ENCODE results near the gene ACTL6B. TPM values are rescaled to one million over a fixed set of nuclear protein-coding genes. Genes with fewer than 3 reads are reported as not detected.
A peak's percentile ranks its signal among the peaks of the same experiment; 100 is the strongest.

The ACTL6B gene
- total and polyA plus RNA-seq, 9 of the 15 experiments (the other 6 are each of a cell fraction or from before 2014, with no cell fraction given) = not detected

GRCh38 chr7:100604976-100605911, 51.0 kb downstream of the ACTL6B start:
- H3K9me3 ChIP-seq (replicated peaks; ENCODE audit: control insufficient read depth, insufficient read depth, low read depth, low read length) = no peaks in the 10 kb centered on the region
- no peaks in the 10 kb centered on the region for H3K27me3 ChIP-seq (ENCODE audit: control insufficient read depth in 2 of 2, insufficient read depth in 2 of 2, low read length in 2 of 2)
- H3K4me2 ChIP-seq (ENCODE audit: insufficient read depth, low read length) = peak overlapping the region; percentile 89
- H3K79me2 ChIP-seq (ENCODE audit: control insufficient read depth, insufficient read depth, low read length) = peaks cover 5% of the 10 kb centered on the region; the same call in 1 of the 3 replicates
- no peaks in the 10 kb centered on the region for H3K36me3 ChIP-seq (ENCODE audit: control insufficient read depth, insufficient read depth, low read length)
- DNase-seq (ENCODE audit: extremely low read depth in 1 of 4, low spot score in 3 of 4) = peak; percentile 72 to 82 (median 75)
- H3K27ac ChIP-seq (ENCODE audit: extremely low read depth, low read depth, low read length) = peak overlapping the region; percentile 48; the same call in 2 of the 3 replicates
- ATAC-seq = peak; percentile 41
- in situ Hi-C loops (cut with MboI) = no loop called here
- intact Hi-C loops (cut with micrococcal nuclease) = loop anchor here (2.0 kb wide), 2 partner anchors 68 to 88 kb away; partner anchors contain the start of gene GNB2
- peak overlapping the region; percentile 58 for H3K4me3 ChIP-seq
- FAIRE-seq = peak; percentile 67
- H4K20me1 ChIP-seq (replicated peaks; ENCODE audit: control insufficient read depth, insufficient read depth, low read length) = no peaks in the 10 kb centered on the region
- peak overlapping the region; percentile 42 to 90; a peak in 3 of 4 replicates for H3K9ac ChIP-seq (ENCODE audit: insufficient read depth in 1 of 2, low read depth in 2 of 2, low read length in 2 of 2)
- POLR2A ChIA-PET = interaction anchor here (0.6 to 1.6 kb wide), 4 partner anchors 19 to 154 kb away, joined by 3 to 8 read pairs (median 3); partner anchors contain the start of genes FBXO24 and LRCH4
- H3K4me1 ChIP-seq (replicated peaks in 1 of 2; ENCODE audit: control insufficient read depth in 2 of 2, insufficient read depth in 2 of 2, low read length in 2 of 2) = peaks cover 35 to 59% of the 10 kb centered on the region in 2 experiments
- BruUV-seq (replicated peaks) = TSS peak; percentile 47
- CTCF ChIA-PET (ENCODE audit: low intra/inter-chr PET ratio) = interaction anchor here (0.5 to 1.0 kb wide), 5 partner anchors 46 to 245 kb away, joined by 3 to 8 read pairs (median 3); no protein-coding TSS in a partner anchor
- WGBS (ENCODE audit: insufficient coverage, low coverage, missing lambda C conversion rate) = 15% methylated on average over 59 of the region's 68 CpGs
- peaks cover 5% of the 10 kb centered on the region for H3K9me1 ChIP-seq (ENCODE audit: control insufficient read depth, insufficient read depth, low read length)
- H2AFZ ChIP-seq (ENCODE audit: low read depth, low read length) = peak overlapping the region; percentile 86
- peak in 1 of 2 experiments; percentile 13; a peak in 1 of 4 replicates for TF ChIP-seq MAZ (CRISPR knock-in tag; conservative IDR thresholded peaks at IDR 0.05 in 1 of 2, IDR thresholded peaks at IDR 0.05 in 1 of 2)
- TF ChIP-seq POLR2AphosphoS5 (IDR thresholded peaks at IDR 0.05; ENCODE audit: control insufficient read depth, insufficient read depth, low read depth, low read length) = no peak
- no peak for TF ChIP-seq SETDB1 (IDR thresholded peaks at IDR 0.05; ENCODE audit: low read length)
- no peak for TF ChIP-seq DDX20 (tag; IDR thresholded peaks at IDR 0.05; ENCODE audit: low read depth)
- peak; percentile 69 for TF ChIP-seq ETS1 (conservative IDR thresholded peaks at IDR 0.05; ENCODE audit: control insufficient read depth, low read depth, low read length)
- TF ChIP-seq RCOR1 (IDR thresholded peaks at IDR 0.05; ENCODE audit: borderline replicate concordance in 1 of 2, low read depth in 2 of 2, low read length in 2 of 2) = peak in 1 of 2 experiments; percentile 2; a peak in 1 of 4 replicates
- 0 out of 2 replicates have a peak, but pooled peaks have one; percentile 35 for TF ChIP-seq MYC (IDR thresholded peaks at IDR 0.05; ENCODE audit: low read depth, low read length)
- TF ChIP-seq MYC (CRISPR knock-in tag; IDR thresholded peaks at IDR 0.05; ENCODE audit: borderline replicate concordance, low read depth) = peak; percentile 2; the same call in 1 of the 2 replicates
- no peak for TF ChIP-seq TARDBP (IDR thresholded peaks at IDR 0.05)
- TF ChIP-seq OTX1 (CRISPR knock-in tag; IDR thresholded peaks at IDR 0.05) = no peak
- peak; percentile 45; the same call in 1 of the 2 replicates for TF ChIP-seq CREB1 (IDR thresholded peaks at IDR 0.05)
- no peak for TF ChIP-seq CREB1 (CRISPR knock-in tag; IDR thresholded peaks at IDR 0.05)
- no peak for TF ChIP-seq ELF1 (tag; IDR thresholded peaks at IDR 0.05)
- peak; percentile 42; the same call in 1 of the 2 replicates for TF ChIP-seq RBFOX2 (IDR thresholded peaks at IDR 0.05; ENCODE audit: low read depth, low read length)
- TF ChIP-seq SP2 (IDR thresholded peaks at IDR 0.05; ENCODE audit: extremely low read depth, low read depth, low read length, poor library complexity, severe bottlenecking) = no peak
- TF ChIP-seq, protein P1, sequence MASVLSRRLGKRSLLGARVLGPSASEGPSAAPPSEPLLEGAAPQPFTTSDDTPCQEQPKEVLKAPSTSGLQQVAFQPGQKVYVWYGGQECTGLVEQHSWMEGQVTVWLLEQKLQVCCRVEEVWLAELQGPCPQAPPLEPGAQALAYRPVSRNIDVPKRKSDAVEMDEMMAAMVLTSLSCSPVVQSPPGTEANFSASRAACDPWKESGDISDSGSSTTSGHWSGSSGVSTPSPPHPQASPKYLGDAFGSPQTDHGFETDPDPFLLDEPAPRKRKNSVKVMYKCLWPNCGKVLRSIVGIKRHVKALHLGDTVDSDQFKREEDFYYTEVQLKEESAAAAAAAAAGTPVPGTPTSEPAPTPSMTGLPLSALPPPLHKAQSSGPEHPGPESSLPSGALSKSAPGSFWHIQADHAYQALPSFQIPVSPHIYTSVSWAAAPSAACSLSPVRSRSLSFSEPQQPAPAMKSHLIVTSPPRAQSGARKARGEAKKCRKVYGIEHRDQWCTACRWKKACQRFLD (CRISPR knock-in tag; IDR thresholded peaks at IDR 0.05) = peak; percentile 34; the same call in 1 of the 2 replicates

Data from K562 (cell line).